ENCODE data around the gene TENM3. TPM values are rescaled to one million over a fixed set of nuclear protein-coding genes. Genes with fewer than 3 reads are reported as not detected.
A peak's percentile ranks its signal among the peaks of the same experiment; 100 is the strongest.
"Not testable (repeated sequence)": the region's sequence is repeated elsewhere in the genome, so short reads cannot be mapped to it uniquely, and the experiment has no call there.

Gene TENM3
- total RNA-seq, 1 experiment from 2014 or later = 54.1 TPM

DNA sequence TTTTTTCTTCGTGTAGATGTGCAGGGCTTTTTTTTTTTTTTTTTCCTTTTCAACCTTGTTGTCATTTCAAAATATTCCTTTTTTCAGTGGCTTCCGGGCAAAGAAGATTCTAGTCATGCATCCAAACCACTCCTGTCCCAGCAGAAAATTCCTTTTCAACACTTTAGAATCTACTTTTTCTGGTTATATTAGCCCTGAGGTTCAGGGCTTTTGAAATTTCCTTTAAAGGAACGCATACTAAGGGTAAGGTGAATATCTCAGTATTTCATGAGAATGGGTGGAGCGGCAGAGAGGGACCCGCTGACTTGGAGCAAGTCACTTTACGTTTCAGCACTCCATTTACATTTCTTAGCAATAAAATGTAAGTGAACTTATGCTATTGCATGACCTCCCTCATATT is 15.6 kb upstream of the TENM3 start:
- no peak for DNase-seq (ENCODE audit: low read depth)

DNA sequence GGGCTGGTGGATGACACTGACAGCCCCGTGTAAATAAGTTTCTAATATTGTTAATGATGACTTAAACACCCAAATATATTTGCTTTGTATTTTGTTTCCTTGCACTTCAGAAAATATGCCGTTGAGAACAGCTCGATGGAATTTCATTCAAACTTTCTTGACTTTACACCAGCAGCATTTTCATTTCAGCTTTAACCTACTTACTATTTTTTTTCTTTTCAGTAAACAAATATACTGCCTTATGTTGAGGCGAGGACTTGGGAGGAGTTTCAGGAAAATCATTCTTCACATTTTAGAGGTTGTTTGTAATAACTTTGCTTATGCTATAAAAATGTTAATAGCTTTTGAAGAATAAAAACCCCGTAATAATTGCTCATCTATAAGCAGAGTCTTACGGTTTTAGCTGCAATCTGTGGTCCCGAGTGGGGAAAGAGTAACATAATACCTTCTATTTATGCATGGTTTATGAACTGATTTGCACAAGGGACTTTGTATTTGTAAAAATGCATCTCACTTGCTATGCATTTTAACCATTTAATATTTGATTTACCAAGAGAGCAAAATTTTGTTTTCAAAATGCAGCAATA is 14.1 kb upstream of the TENM3 start:
- no peak for DNase-seq (ENCODE audit: low read depth)

DNA sequence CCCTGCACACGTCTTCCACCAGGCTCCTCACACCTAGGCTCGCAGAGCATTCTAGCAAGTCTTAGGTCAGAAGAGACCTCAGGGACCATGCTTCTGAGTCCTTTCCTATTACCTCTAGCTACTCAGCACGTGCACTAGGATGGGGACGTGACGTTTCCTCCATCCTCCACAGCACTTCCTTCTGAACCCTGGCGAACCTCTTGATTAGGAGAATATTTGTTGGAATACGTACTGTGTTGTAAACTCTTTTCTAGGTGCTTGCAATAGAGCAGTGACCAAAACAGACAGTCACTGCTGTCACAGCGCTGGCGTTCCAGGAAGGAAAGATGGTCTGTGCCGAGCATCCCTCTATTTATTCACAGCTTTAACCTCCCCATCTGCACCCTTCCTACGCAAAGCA is 12.9 kb upstream of the TENM3 start:
- DNase-seq (ENCODE audit: low read depth) = no peak

DNA sequence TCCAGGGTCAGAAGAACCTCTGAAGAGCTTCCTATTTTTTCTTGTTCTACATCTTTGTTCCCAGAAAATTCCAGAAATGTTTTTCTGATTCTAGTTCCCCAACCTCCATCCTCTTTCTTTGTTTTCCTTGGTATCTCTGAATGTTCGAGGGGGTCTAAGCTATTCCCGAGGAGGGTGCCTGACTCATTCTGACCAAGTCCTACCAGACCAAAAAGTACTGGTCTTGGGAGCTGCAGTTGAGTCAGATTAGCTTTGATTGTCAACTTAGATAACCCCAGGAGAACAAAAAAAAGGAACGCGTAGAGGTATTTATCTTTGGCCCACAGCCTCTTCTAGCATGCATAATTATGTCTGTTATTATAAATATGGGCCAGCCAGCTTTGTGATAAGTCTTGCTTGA is 12.1 kb upstream of the TENM3 start:
- peak; percentile 39 for DNase-seq (ENCODE audit: low read depth)

DNA sequence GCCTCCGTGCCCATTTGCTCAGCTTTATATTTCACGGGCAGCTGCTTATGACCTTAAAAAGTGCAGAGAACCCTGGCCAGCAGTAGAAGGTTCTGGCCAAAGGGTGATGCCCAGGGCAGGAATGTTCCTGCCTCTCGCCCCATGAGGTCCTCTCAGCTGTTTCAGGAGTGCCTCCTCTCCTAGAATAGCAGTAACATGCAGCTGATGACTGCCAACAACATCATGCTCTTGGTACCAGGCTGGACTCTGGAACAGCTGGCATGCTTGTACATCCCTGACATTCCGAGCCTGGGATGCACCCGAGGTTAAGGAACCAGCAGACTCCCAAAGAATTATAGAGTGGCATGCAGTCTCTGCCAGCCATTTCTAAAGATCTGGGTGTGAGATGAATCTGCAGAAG is 11.7 kb upstream of the TENM3 start:
- DNase-seq (ENCODE audit: low read depth) = no peak

DNA sequence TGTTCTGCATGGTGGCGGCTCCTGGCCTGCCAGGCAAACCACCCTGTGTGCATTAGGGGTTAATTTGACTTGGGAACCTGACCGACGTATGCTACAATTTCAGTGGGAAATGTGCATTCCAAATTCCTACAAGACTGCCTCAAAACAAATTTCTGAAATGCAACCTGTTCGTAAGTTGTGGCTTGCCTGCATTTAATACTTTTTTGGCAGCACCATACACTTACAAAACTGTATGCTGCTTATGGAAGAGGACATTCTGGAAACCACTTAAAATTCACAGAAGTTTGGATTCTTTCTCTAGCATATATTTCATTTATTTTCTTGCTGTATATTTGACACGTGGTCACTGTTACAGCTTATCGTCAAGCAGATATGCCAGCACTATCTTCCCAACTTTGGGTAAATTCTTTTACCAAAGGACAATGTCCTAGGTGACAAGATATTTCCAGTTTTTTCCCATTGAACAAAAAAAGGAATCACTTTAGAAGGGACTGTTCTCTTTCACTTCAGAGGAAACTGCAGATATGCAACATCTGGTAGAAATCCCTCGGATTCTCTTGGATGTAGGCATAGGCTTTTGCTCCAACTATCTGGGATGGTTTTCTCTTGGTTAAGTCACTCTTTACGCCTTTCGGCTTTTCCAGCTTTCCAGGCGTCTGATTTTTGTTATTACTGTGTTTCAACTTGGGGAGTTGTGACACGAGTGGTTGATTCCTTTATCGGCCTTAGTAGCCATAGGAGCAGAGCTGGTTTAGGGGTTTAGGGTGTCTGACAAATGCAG is 9.7 kb upstream of the TENM3 start:
- no peak for DNase-seq (ENCODE audit: low read depth)

DNA sequence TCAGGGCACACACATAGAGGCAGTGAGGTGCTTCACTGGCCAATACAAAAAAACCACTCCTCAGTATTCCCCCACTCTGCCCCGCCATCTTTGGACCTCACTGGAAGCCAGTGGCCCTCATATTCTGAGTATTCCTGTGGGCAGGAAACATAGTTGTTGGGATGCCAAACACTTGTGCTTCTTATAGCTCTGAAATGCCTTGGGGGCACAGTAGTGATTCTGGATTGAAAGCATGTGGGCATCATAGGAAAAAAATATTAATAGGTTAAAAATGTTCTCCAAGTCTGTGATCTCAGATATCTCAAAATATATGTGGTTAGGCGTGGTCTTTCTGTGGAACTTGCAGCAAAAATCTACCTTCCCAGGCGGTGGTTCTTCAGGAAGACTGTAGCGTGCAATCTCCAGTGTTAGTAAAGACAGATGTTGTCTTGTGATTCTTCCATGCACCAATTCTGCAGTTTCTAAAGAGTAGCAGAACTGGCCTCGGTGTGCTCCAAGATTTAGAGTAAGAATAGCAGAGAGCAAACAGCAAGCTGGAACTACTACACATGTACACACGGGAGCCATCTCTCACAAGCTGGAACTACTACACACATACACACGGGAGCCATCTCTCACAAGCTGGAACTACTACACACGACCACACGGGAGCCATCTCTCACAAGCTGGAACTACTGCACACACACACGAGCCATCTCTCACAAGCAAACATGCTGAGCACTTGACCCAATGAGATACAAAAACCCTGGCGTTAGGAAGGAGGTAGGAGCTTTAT is 8.0 kb upstream of the TENM3 start:
- DNase-seq (ENCODE audit: low read depth) = no peak

DNA sequence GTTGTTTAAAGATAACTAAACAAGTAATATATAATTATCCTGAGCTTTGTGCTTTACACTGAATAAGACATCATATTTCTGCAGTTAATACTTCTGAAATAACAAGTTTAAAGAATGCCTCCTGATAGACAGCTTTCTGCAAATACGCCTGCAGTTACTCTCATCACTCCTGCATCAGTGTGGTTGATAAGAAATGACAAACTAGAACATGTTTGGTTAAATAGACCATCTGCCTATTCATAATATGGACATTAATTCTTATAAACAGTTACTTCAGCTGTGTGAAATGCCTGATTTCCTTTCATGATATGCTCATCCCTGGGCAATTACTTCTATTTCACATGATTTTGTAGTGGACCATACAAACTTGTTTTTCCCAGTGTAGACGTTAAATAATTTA is 7.0 kb upstream of the TENM3 start:
- no peak for DNase-seq (ENCODE audit: low read depth)

DNA sequence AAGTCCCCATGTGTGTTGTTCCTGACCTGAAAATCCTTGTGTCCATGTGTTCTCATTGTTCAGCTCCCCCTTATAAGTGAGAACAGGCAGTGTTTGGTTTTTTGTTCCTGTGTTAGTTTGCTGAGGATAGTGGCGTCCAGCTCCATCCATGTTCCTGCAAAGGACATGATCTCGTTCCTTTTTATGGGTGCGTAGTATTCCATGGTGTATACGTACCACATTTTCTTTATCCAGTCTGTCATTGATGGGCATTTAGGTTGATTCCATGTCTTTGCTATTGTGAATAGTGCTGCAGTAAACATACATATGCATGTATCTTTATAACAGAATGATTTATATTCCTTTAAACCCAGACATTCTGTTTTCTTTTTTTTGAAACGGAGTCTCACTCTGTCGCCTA is 6.2 kb upstream of the TENM3 start:
- DNase-seq (ENCODE audit: low read depth) = not testable (repeated sequence)

DNA sequence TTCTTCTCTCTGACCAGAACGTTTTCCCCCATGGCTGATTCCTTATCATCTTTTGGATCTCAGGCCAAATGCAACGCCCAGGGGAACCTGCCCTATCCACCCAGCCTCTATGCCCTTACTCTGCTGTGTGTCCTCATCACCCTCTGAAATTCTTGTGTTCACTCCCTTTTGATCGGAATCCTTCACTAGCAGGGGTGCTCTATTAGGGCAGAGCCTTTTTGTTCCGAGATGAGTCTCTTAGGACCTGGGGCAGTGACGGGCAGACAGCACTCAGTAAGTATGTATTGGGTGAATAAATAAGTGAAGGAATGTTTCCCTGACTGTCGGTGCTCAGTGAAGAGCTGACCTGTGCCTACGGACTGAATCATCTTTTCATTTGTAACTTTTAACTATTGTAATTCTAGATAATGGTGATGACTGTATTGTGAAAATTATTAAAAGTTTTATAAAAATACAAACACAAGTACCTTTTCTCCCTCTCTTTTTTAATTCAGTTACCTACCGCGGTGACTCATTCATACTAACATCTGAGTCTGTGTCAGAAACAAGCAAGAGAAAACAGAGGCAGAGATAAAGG is 4.8 kb upstream of the TENM3 start:
- peak; percentile 58 for DNase-seq (ENCODE audit: low read depth)

DNA sequence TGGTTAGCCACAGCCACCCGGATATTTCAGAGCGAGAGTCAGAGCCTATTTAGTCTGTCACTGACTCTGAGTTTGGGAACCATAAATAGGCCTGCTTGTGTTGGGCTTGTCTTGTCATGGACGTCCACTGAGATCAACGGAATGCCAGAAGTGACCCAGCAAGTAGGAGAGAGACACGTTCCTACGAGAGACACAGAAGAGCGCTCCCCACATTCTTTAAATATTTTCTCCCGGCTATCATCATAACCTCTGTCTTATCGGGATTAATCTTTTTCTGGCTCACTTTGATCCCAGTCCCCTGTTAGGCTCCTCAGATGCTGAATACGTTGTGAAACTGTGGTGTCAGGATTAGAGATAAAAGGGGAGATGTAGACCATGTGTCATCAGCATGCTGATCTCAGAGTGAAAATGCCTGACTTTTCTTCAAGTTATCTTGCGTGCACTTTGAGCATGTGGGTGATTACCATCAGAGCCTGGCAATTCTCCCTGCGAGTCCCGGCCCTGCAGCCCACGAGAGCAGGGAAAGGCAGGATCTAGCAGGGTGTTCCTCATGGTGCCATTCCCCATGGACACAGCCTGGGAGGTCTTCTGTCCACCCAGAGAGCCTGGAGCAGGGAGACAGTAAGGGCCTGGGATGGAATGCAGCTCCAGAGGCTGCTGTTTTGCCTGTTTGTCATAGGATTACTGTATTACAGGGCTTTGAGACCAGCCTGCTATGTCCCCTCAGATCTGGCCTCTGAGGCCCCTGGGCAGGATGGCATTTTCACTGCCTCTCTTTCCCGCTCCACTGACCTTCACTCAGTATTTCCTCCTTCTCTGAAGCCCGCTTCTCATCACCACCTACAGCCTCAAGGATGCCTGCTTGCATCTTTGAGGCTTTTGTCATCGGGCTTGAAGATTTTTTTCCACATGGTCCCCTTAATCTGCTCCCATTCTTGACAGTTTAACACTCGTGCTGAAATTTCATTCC is 2.8 kb upstream of the TENM3 start:
- peak; percentile 73 for DNase-seq (ENCODE audit: low read depth)

DNA sequence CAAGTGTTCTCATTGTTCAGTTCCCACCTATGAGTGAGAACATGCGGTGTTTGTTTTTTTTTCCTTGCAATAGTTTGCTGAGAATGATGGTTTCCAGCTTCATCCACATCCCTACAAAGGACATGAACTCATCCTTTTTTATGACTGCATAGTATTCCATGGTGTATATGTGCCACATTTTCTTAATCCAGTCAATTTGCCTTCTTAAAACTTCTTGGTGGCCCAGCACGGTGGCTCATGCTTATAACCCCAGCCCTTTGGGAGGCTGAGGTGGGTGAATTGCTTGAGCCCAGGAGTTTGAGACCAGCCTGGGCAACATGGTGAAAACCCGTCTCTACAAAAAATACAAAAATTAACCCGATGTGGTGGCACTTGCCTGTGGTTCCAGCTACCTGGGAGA is 942 bp upstream of the TENM3 start:
- not testable (repeated sequence) for DNase-seq (ENCODE audit: low read depth)

DNA sequence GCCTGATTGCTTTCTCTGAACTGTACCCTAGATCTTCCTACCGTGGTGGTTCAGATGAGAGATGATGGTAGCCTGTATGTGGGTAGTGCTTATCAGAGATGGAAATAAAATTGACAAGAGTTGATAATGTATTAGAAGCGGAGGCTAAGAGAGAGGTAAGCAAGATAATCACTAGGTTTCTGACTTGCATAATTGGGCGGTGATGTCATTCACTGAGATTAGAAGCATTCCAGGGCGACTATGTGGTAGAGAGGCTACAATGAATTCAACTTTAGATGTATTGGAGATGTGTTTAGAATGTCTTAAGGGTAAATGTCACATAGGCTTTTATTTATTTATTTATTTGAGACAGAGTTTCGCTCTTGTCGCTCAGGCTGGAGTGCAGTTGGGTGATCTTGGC is 415 bp upstream of the TENM3 start:
- DNase-seq (ENCODE audit: low read depth) = no peak

DNA sequence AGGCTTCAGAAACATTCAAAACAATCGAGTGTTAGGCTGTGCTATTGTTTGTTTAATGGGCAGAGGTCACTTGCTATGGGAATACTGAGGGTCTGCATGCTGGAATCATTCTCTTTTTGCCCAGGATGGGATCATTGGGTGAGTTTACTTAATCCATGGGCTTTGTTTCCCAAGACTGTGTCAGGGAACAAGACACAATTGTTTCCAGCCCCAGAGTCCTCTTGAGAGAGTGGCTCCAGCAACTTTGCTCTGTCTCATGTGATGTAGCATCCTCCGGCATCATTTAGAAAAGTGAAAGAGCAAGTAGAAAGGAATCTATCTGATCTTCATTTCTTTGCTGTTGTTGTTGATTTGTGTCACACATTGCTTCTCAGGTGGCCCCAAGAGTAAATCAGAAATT is 1.8 kb downstream of the TENM3 start:
- no peak for DNase-seq (ENCODE audit: low read depth)

DNA sequence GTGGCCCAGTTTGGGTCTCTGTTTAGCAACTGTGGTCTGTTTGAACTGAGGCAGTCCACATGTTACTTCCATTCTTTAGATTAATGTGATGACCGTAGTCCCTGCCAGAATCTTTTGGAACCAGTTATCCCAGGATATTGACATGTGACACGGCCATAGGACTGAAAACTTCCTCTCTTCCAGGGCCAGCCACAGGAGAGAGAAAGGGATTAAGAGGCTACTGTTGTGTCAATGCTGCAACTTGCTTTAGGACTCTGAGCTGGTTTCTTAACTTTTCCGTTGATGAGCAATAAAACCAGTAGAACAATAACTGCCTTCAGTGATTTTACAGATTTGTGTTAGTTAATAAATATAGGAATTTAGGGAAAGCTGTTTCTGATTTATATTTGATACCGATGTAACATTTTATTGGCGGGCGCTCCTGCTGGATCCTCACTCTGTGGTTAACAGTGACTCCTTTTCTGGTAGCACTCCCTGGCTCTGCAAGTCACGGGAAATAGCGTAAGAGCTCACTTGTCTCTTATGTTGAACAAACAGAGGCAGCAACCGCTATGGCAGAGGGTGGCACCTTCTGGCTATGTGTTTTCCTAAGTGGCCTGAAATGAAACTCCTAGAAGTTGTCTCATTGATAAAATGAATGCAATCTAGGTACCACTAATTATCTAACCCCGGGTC is 2.5 kb downstream of the TENM3 start:
- DNase-seq (ENCODE audit: low read depth) = no peak

DNA sequence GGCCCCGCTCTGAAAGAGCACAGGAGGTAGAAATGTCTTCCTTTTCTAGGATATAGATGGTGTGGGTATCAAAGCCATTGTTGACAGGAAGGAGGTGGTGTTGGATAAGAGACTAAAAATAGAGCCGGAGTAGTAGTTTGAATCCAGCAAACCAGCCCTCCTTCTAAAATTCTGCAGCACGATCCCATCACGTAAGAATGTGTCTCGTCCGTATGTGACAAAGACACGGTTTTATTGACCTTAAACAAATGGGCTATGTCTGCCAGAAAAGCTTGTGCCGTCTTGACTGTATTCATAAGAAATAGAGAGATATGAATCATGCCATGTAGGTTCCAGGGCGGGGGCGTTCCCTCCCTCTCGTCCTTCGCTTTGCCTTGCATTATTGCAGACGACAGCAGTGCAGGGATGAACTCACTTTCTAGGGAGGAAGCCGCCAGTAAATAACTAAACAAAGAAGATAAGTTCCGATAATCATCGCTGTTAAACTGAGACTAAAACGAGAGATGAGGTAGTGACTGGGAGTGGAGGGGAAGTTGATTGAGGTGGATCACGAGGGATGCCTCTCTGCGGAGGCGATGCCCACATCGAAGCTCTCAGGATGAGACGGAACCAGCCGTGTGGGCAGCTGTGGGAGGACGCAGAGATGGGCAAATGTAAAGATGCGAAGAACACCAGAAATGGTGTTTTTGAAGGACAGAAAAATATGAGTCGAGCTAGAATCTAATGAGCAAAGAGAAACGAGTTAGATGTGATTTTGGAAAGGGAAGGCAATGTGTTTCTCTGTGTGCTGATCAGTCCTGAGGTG is 3.4 kb downstream of the TENM3 start:
- DNase-seq (ENCODE audit: low read depth) = no peak

DNA sequence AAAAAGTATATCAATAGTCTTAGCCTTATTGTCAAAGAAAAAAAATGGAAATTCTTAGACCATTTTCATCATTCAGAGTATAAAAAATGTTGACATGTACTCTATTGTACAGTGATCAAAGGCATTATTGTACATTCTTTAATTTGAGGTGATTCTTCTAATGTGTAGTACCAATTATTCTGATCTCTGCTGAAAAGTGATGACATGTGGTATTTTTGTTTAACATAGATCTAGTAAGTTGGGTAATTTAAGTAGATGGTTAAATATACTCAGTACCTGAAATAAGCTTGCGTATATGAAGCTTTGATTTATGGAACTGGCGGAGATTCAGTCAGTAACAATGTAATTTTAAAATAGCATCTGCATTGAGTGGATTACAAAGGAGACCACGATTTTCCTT is 5.1 kb downstream of the TENM3 start:
- DNase-seq (ENCODE audit: low read depth) = no peak

DNA sequence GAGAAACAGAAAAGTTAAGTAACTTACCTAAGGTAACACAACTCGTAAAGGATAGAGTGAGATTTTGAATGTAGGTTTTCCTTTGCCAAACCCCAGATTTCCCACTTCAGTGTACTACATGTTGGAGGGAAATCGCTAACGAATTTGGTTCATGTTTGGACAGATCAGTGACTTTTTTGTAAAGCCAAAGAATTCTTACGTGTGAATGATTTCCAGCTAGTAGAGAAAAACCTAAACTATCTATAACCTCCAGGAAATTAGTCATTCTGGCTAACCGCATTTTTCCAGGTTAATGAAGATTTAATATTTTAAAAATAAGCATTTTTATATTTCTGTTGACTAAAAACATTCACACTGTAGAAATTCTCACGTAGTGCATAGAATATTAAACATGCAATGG is 7.2 kb downstream of the TENM3 start:
- DNase-seq (ENCODE audit: low read depth) = no peak

DNA sequence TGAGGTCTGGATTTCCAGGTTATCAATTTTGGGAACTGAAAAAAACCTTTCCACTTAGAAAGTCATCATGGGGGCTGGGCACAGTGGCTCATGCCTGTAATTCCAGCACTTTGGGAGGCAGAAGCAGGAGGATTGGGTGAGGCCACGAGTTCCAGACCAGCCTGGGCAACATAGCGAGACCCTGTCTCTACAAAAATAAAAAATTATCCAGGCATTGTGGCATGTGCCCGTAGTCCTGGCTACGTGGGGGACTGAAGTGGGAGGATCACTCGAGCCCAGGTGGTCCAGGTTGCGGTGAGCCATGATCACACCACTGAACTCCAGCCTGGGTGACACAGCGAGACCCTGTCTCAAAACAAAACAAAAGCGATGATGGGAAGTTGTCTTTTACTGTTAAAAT is 7.9 kb downstream of the TENM3 start:
- no peak for DNase-seq (ENCODE audit: low read depth)

DNA sequence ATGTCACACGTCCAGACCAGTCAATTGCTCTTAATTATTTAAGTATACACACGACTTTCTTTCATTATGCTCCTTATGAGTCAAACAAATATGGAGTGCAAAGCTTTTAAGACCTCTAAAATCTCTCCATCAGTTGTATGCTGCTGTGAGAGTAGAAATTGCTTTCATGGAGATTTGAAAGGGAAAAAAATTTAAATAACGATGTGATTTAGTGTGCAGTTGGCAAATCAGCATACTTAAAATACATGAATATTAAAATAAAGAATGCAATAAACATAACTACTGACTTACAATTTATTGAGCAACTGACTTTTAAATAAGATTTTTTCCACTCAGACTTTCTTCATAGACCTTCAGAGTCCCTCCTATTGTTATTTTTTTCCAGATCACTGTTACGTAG is 9.0 kb downstream of the TENM3 start:
- no peak for DNase-seq (ENCODE audit: low read depth)

Measured in HT1080 (cell line).